Stimulated activated CD8-positive, alpha-beta memory T cell treated with anti-CD3 and anti-CD28 coated beads, Interleukin-7, amount 100 ng/mL, for 4 hours (primary cell): ENCODE data around the gene SHKBP1.

Experiments used
- DNase-seq, 2 donors: peaks; one replicate each; pipeline ENCODE4 v3.0.0-alpha.2; 2020; ENCODE audit warnings: low read depth in 2 of 2

The SHKBP1 gene

DNA sequence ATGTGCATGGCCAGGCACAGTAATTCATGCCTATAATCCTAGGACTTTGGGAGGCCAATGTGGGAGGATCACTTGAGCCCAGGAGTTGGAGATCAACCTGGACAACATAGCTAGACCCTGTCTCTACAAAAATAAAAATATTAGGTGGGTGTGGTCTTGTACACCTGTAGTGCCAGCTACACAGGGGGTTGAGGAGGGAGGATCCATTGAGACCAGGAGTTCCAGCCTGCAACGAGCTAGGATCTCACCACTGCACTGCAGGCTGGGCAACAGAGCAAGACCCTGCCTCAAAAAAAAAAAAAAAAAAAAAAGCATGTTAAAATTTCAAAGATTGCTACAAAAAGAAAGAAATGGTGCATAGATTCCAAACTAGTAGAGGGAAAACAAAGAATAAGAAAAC lies 61.7 kb downstream of the SHKBP1 start:
- DNase-seq: no peak

GRCh38 chr19:40639638-40639982 lies 62.9 kb downstream of the SHKBP1 start:
- DNase-seq: no peak

GRCh38 chr19:40640744-40641143 lies 64.1 kb downstream of the SHKBP1 start:
- DNase-seq: no peak
